Measurements from ENCODE around the gene C16orf92. TPM values are rescaled to one million over a fixed set of nuclear protein-coding genes. Genes with fewer than 3 reads are reported as not detected.

The C16orf92 gene
- total RNA-seq, 3 donors from 2014 or later (not counting 1 experiment from before 2014, with no cell fraction given), result not detected

DNA sequence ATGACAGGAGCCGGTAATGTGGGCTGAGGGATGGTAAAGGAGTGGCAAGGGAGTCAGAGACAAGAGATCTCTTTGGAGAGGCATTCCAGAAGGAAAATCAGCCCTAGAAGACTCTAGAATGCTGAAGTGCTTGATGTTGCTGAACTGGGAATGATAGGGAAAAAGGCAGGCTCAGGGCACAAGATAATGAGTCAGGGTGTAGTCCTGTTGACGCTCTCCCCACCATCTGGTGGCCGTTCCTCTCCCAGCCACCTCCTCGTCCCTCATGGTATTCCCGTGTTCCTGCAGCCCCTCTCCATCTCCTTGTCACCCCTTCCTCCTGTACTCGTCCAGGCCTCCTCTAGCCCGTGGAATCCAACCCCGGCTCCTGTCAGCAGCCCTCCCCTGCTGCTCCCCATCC is 31.5 kb downstream of the C16orf92 start:
- Mint-ChIP-seq H3K27me3 (ENCODE audit: low read depth in 2 of 2) (no peaks in the 10 kb centered on the region), H3K9me3 (no peaks in the 10 kb centered on the region), H3K27ac (no peak overlapping the region), H3K36me3 (no peaks in the 10 kb centered on the region), H3K4me3 (peak overlapping the region; percentile 51), H3K4me1 (peaks cover 0 to 22% of the 10 kb centered on the region in 2 donors)
- ATAC-seq (no peak), DNase-seq (no peak)
- TF ChIP-seq, protein P1, sequence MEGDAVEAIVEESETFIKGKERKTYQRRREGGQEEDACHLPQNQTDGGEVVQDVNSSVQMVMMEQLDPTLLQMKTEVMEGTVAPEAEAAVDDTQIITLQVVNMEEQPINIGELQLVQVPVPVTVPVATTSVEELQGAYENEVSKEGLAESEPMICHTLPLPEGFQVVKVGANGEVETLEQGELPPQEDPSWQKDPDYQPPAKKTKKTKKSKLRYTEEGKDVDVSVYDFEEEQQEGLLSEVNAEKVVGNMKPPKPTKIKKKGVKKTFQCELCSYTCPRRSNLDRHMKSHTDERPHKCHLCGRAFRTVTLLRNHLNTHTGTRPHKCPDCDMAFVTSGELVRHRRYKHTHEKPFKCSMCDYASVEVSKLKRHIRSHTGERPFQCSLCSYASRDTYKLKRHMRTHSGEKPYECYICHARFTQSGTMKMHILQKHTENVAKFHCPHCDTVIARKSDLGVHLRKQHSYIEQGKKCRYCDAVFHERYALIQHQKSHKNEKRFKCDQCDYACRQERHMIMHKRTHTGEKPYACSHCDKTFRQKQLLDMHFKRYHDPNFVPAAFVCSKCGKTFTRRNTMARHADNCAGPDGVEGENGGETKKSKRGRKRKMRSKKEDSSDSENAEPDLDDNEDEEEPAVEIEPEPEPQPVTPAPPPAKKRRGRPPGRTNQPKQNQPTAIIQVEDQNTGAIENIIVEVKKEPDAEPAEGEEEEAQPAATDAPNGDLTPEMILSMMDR (IDR thresholded peaks at IDR 0.05), result no peak
- no peaks in the 10 kb centered on the region for H3K9me3 ChIP-seq (ENCODE audit: control insufficient read depth, insufficient read depth, low read length)
- H3K36me3 ChIP-seq (ENCODE audit: control insufficient read depth, insufficient read depth, low read length), result no peaks in the 10 kb centered on the region
- H3K4me3 ChIP-seq (ENCODE audit: low read length), result no peak overlapping the region
- H3K4me1 ChIP-seq (ENCODE audit: control insufficient read depth, insufficient read depth, low read length), result peaks cover 14% of the 10 kb centered on the region
- H3K27me3 ChIP-seq (ENCODE audit: control insufficient read depth, insufficient read depth, low read length), result no peaks in the 10 kb centered on the region
- intact Hi-C loops (cut with micrococcal nuclease), result no loop called here
- 90% methylated on average over 8 of the region's 8 CpGs for WGBS (ENCODE audit: insufficient coverage)
- H3K27ac ChIP-seq (ENCODE audit: low read length), result no peak overlapping the region

DNA sequence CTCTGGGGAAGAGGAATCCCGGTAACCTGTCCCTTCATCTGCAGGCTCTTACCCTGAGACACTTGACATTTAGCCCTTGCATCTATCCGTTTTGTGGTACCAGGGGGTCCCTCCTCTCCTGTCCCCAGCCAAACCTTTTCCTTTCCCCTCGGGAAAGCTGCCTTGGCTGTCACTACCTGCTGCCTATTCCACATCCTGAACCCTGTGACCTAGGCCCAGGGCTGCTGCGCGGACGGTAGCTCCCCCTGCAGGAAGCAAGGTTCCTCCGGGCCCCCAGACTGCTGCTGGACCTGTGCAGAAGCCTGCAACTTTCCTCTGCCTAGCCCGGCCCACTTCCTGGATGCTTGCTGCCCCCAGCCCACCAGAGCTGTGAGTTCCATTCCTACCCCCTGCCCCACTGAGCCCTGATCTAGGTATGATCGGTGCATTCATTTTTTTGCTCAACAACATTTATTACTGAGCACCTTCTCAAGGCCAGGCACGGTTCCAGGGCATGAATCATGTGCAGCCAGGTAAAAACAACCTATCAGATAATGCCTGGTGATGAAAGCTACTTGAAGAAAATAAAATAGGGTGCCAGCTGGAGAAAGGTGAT is 32.1 kb downstream of the C16orf92 start:
- Mint-ChIP-seq H3K4me3 (peak overlapping the region; percentile 45), H3K36me3 (no peaks in the 10 kb centered on the region), H3K27ac (no peak overlapping the region), H3K4me1 (peaks cover 0 to 22% of the 10 kb centered on the region in 2 donors), H3K27me3 (ENCODE audit: low read depth in 2 of 2) (no peaks in the 10 kb centered on the region), H3K9me3 (no peaks in the 10 kb centered on the region)
- WGBS (ENCODE audit: insufficient coverage), result 43% methylated on average over 10 of the region's 10 CpGs
- ATAC-seq, result peak in 2 of 3 donors; percentile 37 to 48
- Histone ChIP-seq H3K27ac (ENCODE audit: low read length) (no peak overlapping the region), H3K4me3 (ENCODE audit: low read length) (no peak overlapping the region), H3K27me3 (ENCODE audit: control insufficient read depth, insufficient read depth, low read length) (no peaks in the 10 kb centered on the region), H3K4me1 (ENCODE audit: control insufficient read depth, insufficient read depth, low read length) (peaks cover 14% of the 10 kb centered on the region), H3K36me3 (ENCODE audit: control insufficient read depth, insufficient read depth, low read length) (no peaks in the 10 kb centered on the region), H3K9me3 (ENCODE audit: control insufficient read depth, insufficient read depth, low read length) (no peaks in the 10 kb centered on the region)
- intact Hi-C loops (cut with micrococcal nuclease), result no loop called here
- DNase-seq, result peak in 1 of 2 donors; percentile 71
- TF ChIP-seq, protein P1 (IDR thresholded peaks at IDR 0.05), result peak; percentile 38

DNA sequence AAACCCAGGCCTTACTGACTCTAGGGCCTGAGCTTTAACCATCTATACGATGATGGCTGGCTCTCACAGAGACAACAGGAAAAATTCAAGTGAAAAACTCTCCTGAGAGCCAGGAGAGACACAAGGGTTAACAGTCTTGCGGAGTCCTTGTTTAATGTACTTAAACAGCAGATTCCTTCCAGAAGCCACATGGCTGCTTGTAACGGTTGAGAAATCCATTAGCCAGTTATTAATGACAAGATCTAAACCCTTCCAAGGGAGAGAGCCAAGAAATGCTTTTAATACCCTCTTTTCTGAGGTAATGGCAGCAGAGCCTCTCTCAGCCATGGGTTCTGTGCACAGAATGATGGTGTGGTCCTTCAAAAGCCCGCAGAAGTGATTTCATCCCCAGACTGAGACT is 37.3 kb downstream of the C16orf92 start:
- intact Hi-C loops (cut with micrococcal nuclease), result loop anchor here (10.0 kb wide), 1 partner anchor 344 kb away; the partner anchor contains the start of gene ZNF771
- 91% methylated on average over 4 of the region's 4 CpGs for WGBS (ENCODE audit: insufficient coverage)
- Histone ChIP-seq H3K36me3 (ENCODE audit: control insufficient read depth, insufficient read depth, low read length) (no peaks in the 10 kb centered on the region), H3K27me3 (ENCODE audit: control insufficient read depth, insufficient read depth, low read length) (no peaks in the 10 kb centered on the region), H3K4me3 (ENCODE audit: low read length) (no peak overlapping the region), H3K4me1 (ENCODE audit: control insufficient read depth, insufficient read depth, low read length) (peaks cover 16% of the 10 kb centered on the region), H3K27ac (ENCODE audit: low read length) (no peak overlapping the region), H3K9me3 (ENCODE audit: control insufficient read depth, insufficient read depth, low read length) (no peaks in the 10 kb centered on the region)
- H3K4me3 Mint-ChIP-seq, result no peak overlapping the region
- peaks cover 11 to 17% of the 10 kb centered on the region in 2 donors for H3K4me1 Mint-ChIP-seq
- no peaks in the 10 kb centered on the region for H3K27me3 Mint-ChIP-seq (ENCODE audit: low read depth in 2 of 2)
- DNase-seq, result no peak
- no peaks in the 10 kb centered on the region for H3K9me3 Mint-ChIP-seq
- no peak overlapping the region for H3K27ac Mint-ChIP-seq
- no peaks in the 10 kb centered on the region for H3K36me3 Mint-ChIP-seq
- TF ChIP-seq, protein P1 (IDR thresholded peaks at IDR 0.05), result no peak
- no peak for ATAC-seq
